K562 (cell line): ENCODE results near the gene CFAP298. TPM values are rescaled to one million over a fixed set of nuclear protein-coding genes. Genes with fewer than 3 reads are reported as not detected.

ENCODE experiments used
- ASH1L ChIP-seq: fragments of 450-650 bp; IDR thresholded peaks from 2 replicates; pipeline ENCODE4 v1.6.1; 2018; ENCODE audit warnings: borderline replicate concordance, mild to moderate bottlenecking, low read depth; ENCODE audit not compliant: partially characterized antibody
- BMI1 ChIP-seq: fragments of 150-350 bp; IDR thresholded peaks from 2 replicates; pipeline ENCODE4 v1.6.1; 2014; ENCODE audit warnings: low read length
- ESRRB ChIP-seq: fragments of 250-450 bp; sonication (Bioruptor Pico); IDR thresholded peaks from 2 replicates; pipeline ENCODE4 v1.5.0; 2020; ENCODE audit warnings: mild to moderate bottlenecking, moderate library complexity, borderline replicate concordance
- FOSL1 ChIP-seq: fragments of 200-800 bp; sonication (Bioruptor generic); conservative IDR thresholded peaks from 2 replicates; pipeline ENCODE4 v1.6.1; 2016; ENCODE audit warnings: missing genetic modification characterization, missing compliant biosample characterization
- GTF2F1 ChIP-seq: IDR thresholded peaks from 2 replicates; pipeline ENCODE4 v1.6.1; 2011; ENCODE audit warnings: low read depth, low read length, improper control_type of control experiment
- MTF1 ChIP-seq: fragments of 250-450 bp; sonication (Bioruptor Pico); IDR thresholded peaks from 2 replicates; pipeline ENCODE4 v1.9.0; 2021; ENCODE audit warnings: moderate library complexity, mild to moderate bottlenecking, inconsistent platforms, borderline replicate concordance
- NBN ChIP-seq: fragments of 450-650 bp; IDR thresholded peaks from 2 replicates; pipeline ENCODE4 v1.6.1; 2016; ENCODE audit warnings: low read depth, mild to moderate bottlenecking
- NELFE ChIP-seq: IDR thresholded peaks from 2 replicates; pipeline ENCODE4 v1.6.1; 2011; ENCODE audit warnings: mild to moderate bottlenecking; ENCODE audit not compliant: insufficient read depth, insufficient read length
- NEUROD1 ChIP-seq: fragments of 150-350 bp; IDR thresholded peaks from 2 replicates; pipeline ENCODE4 v1.6.1; 2014; ENCODE audit warnings: borderline replicate concordance, low read length, low read depth; ENCODE audit not compliant: partially characterized antibody
- NR1H2 ChIP-seq: sonication (generic); formaldehyde crosslinking; IDR thresholded peaks from 2 replicates; pipeline ENCODE4 v1.4.0; 2020; ENCODE audit warnings: mild to moderate bottlenecking, missing genetic modification reagents
- SRSF1 ChIP-seq: fragments of 200-400 bp; formaldehyde crosslinking; IDR thresholded peaks from 2 replicates; pipeline ENCODE4 v1.6.1; 2017; ENCODE audit warnings: mild to moderate bottlenecking, low read depth, low read length, moderate library complexity
- TEAD1 ChIP-seq, 2 experiments: fragments of 450-650 bp in 1 of 2; sonication (generic) in 1 of 2; formaldehyde crosslinking; IDR thresholded peaks; 2 replicates each; pipeline versions ENCODE4 v1.4.0 to v1.8.0; 2020 to 2022; ENCODE audit warnings: mild to moderate bottlenecking in 2 of 2, missing genetic modification reagents in 1 of 2
- ZNF133 ChIP-seq: fragments of 250-450 bp; sonication (Bioruptor Pico); IDR thresholded peaks from 2 replicates; pipeline ENCODE4 v1.4.0; 2020; ENCODE audit warnings: mild to moderate bottlenecking
- ZNF444 ChIP-seq: fragments of 250-450 bp; sonication (Bioruptor Pico); IDR thresholded peaks from 2 replicates; pipeline ENCODE4 v1.4.0; 2020; ENCODE audit warnings: mild to moderate bottlenecking, moderate library complexity
- ZNF586 ChIP-seq: fragments of 450-650 bp; formaldehyde crosslinking; conservative IDR thresholded peaks from 2 replicates; pipeline ENCODE4 v1.4.0; 2020; ENCODE audit warnings: mild to moderate bottlenecking, moderate library complexity
- ZNF717 ChIP-seq: fragments of 250-450 bp; sonication (Bioruptor Pico); IDR thresholded peaks from 2 replicates; pipeline ENCODE4 v1.5.0; 2021
- ZNF79 ChIP-seq: fragments of 250-450 bp; sonication (Bioruptor Pico); IDR thresholded peaks from 2 replicates; pipeline ENCODE4 v1.4.0; 2020; ENCODE audit warnings: low read depth, mild to moderate bottlenecking, moderate library complexity
- polyA plus RNA-seq, 8 experiments: library from polyadenylated mRNA; depleted of rRNA in 4 of 8; stranded (reverse) in 5 of 8; unstranded in 3 of 8; fragments of >200 nt; fragmentation: Nextera tagmentation in 2 of 8; fragmentation: Illumina TruSeq in 1 of 8; extraction: Ambion mirVana in 2 of 8; extraction: Trizol in 1 of 8; gene quantifications; 2 replicates each; pipeline versions ENCODE4 v1.2.1 to v1.2.3, GENCODE V29; 2011 to 2014; ENCODE audit warnings: inconsistent platforms in 1 of 8, missing spikeins in 1 of 8
- total RNA-seq, 7 experiments: library from RNA; depleted of rRNA in 6 of 7; stranded (reverse); fragments of >200 nt in 6 of 7; fragmentation: Illumina TruSeq in 2 of 7; extraction: Trizol in 2 of 7; gene quantifications; 2 replicates each; pipeline versions ENCODE4 v1.2.1 to v1.2.3, GENCODE V29; 2011 to 2021; ENCODE audit warnings: low replicate concordance in 1 of 7
- TF ChIP-seq, protein P1 (sequence below), 2 experiments: fragments of 200-800 bp in 1 of 2; sonication (Bioruptor generic) in 1 of 2; sonication (generic) in 1 of 2; formaldehyde crosslinking in 1 of 2; IDR thresholded peaks in 1 of 2; conservative IDR thresholded peaks in 1 of 2; 2 replicates each; pipeline versions ENCODE4 v1.5.0 to v1.6.1; 2016 to 2020; ENCODE audit warnings: missing compliant biosample characterization in 1 of 2, missing genetic modification characterization in 1 of 2, missing genetic modification reagents in 1 of 2
- TF ChIP-seq, protein P2 (sequence below): fragments of 450-650 bp; formaldehyde crosslinking; IDR thresholded peaks from 2 replicates; pipeline ENCODE4 v1.4.0; 2020; ENCODE audit warnings: mild to moderate bottlenecking, moderate library complexity
- TF ChIP-seq, protein P3 (sequence below): fragments of 250-450 bp; sonication (Bioruptor Pico); IDR thresholded peaks from 2 replicates; pipeline ENCODE4 v1.4.0; 2020; ENCODE audit warnings: mild to moderate bottlenecking, moderate library complexity
- TF ChIP-seq, protein P4 (sequence below), 3 experiments: IDR thresholded peaks in 2 of 3; conservative IDR thresholded peaks in 1 of 3; 2 replicates each; pipeline ENCODE4 v1.5.1; 2011 to 2012; ENCODE audit warnings: low read length in 3 of 3, mild to moderate bottlenecking in 3 of 3, control low read depth in 2 of 3, improper control_type of control experiment in 1 of 3, inconsistent platforms in 1 of 3, low read depth in 1 of 3, mixed read lengths in 1 of 3, moderate library complexity in 1 of 3; ENCODE audit not compliant: insufficient read depth in 2 of 3

The CFAP298 gene
- total and polyA plus RNA-seq, 9 of the 15 experiments (the other 6 are each of a cell fraction or from before 2014, with no cell fraction given) = 31.4 to 178 (median 89.7) TPM

DNA sequence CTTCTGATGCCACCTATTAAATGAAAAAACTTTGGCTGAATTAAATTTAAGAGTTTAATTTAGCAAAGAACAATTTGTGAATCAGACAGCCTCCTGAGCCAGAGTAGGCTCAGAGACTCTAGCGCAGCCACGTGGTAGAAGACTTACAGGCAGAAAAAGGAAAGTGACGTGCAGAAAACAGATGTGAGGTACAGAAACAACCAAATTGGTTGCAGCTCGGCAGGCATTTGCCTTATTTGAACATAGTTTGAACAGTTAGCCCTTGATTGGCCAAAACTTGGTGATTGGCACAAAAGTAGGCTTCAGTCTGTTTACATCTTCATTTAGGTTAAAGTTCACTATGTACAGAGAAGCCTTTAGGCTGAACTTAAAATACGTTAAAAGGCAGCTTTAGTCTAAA is 49.8 kb downstream of the CFAP298 start (continued):
- no peak for TF ChIP-seq ESRRB
- no peak for TF ChIP-seq ASH1L
- TF ChIP-seq, protein P1, sequence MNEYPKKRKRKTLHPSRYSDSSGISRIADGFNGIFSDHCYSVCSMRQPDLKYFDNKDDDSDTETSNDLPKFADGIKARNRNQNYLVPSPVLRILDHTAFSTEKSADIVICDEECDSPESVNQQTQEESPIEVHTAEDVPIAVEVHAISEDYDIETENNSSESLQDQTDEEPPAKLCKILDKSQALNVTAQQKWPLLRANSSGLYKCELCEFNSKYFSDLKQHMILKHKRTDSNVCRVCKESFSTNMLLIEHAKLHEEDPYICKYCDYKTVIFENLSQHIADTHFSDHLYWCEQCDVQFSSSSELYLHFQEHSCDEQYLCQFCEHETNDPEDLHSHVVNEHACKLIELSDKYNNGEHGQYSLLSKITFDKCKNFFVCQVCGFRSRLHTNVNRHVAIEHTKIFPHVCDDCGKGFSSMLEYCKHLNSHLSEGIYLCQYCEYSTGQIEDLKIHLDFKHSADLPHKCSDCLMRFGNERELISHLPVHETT (CRISPR knock-in tag; conservative IDR thresholded peaks at IDR 0.05 in 1 of 2, IDR thresholded peaks at IDR 0.05 in 1 of 2) = no peak
- no peak for TF ChIP-seq ZNF444
- no peak for TF ChIP-seq SRSF1
- no peak for TF ChIP-seq NEUROD1
- TF ChIP-seq NR1H2 = no peak
- TF ChIP-seq TEAD1 (CRISPR knock-in tag; IDR thresholded peaks at IDR 0.05) = no peak
- TF ChIP-seq ZNF79 (CRISPR knock-in tag) = no peak
- TF ChIP-seq ZNF133 (CRISPR knock-in tag) = no peak
- TF ChIP-seq, protein P2, sequence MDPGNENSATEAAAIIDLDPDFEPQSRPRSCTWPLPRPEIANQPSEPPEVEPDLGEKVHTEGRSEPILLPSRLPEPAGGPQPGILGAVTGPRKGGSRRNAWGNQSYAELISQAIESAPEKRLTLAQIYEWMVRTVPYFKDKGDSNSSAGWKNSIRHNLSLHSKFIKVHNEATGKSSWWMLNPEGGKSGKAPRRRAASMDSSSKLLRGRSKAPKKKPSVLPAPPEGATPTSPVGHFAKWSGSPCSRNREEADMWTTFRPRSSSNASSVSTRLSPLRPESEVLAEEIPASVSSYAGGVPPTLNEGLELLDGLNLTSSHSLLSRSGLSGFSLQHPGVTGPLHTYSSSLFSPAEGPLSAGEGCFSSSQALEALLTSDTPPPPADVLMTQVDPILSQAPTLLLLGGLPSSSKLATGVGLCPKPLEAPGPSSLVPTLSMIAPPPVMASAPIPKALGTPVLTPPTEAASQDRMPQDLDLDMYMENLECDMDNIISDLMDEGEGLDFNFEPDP (CRISPR knock-in tag) = no peak
- no peak for TF ChIP-seq NELFE
- TF ChIP-seq, protein P3, sequence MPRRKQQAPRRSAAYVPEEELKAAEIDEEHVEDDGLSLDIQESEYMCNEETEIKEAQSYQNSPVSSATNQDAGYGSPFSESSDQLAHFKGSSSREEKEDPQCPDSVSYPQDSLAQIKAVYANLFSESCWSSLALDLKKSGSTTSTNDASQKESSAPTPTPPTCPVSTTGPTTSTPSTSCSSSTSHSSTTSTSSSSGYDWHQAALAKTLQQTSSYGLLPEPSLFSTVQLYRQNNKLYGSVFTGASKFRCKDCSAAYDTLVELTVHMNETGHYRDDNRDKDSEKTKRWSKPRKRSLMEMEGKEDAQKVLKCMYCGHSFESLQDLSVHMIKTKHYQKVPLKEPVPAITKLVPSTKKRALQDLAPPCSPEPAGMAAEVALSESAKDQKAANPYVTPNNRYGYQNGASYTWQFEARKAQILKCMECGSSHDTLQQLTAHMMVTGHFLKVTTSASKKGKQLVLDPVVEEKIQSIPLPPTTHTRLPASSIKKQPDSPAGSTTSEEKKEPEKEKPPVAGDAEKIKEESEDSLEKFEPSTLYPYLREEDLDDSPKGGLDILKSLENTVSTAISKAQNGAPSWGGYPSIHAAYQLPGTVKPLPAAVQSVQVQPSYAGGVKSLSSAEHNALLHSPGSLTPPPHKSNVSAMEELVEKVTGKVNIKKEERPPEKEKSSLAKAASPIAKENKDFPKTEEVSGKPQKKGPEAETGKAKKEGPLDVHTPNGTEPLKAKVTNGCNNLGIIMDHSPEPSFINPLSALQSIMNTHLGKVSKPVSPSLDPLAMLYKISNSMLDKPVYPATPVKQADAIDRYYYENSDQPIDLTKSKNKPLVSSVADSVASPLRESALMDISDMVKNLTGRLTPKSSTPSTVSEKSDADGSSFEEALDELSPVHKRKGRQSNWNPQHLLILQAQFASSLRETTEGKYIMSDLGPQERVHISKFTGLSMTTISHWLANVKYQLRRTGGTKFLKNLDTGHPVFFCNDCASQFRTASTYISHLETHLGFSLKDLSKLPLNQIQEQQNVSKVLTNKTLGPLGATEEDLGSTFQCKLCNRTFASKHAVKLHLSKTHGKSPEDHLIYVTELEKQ = no peak
- TF ChIP-seq, protein P4, sequence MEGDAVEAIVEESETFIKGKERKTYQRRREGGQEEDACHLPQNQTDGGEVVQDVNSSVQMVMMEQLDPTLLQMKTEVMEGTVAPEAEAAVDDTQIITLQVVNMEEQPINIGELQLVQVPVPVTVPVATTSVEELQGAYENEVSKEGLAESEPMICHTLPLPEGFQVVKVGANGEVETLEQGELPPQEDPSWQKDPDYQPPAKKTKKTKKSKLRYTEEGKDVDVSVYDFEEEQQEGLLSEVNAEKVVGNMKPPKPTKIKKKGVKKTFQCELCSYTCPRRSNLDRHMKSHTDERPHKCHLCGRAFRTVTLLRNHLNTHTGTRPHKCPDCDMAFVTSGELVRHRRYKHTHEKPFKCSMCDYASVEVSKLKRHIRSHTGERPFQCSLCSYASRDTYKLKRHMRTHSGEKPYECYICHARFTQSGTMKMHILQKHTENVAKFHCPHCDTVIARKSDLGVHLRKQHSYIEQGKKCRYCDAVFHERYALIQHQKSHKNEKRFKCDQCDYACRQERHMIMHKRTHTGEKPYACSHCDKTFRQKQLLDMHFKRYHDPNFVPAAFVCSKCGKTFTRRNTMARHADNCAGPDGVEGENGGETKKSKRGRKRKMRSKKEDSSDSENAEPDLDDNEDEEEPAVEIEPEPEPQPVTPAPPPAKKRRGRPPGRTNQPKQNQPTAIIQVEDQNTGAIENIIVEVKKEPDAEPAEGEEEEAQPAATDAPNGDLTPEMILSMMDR (IDR thresholded peaks at IDR 0.05 in 2 of 3, conservative IDR thresholded peaks at IDR 0.05 in 1 of 3; ENCODE audit: insufficient read depth in 2 of 3, low read depth in 1 of 3, low read length in 3 of 3) = peak; percentile 73 to 85 (median 76)
- no peak for TF ChIP-seq ZNF586 (CRISPR knock-in tag)
- no peak for TF ChIP-seq FOSL1 (tag)
- no peak for TF ChIP-seq MTF1 (CRISPR knock-in tag)
- TF ChIP-seq NBN = no peak
- no peak for TF ChIP-seq ZNF717
- no peak for TF ChIP-seq GTF2F1
- no peak for TF ChIP-seq BMI1
